ENCODE data around the gene BNC2.

The BNC2 gene

GRCh38 chr9:16705111-16705604 lies 165.3 kb downstream of the BNC2 start:
- DNase-seq: no peak

- no peak for DNase-seq
Measured at GRCh38 chr9:16704116-16705110, 166.1 kb downstream of the BNC2 start.

GRCh38 chr9:16701347-16701746 lies 169.1 kb downstream of the BNC2 start:
- DNase-seq: no peak

- no peak for DNase-seq
Measured at GRCh38 chr9:16693616-16694015, 176.9 kb downstream of the BNC2 start.

- no peak for DNase-seq
Measured at GRCh38 chr9:16690628-16691027, 179.8 kb downstream of the BNC2 start.

- no peak for DNase-seq
Measured at GRCh38 chr9:16690205-16690604, 180.3 kb downstream of the BNC2 start.

- DNase-seq: no peak
Measured at GRCh38 chr9:16689351-16689938, 181.0 kb downstream of the BNC2 start.

- no peak for DNase-seq
Measured at GRCh38 chr9:16688814-16689213, 181.7 kb downstream of the BNC2 start.

- DNase-seq: no peak
Measured at GRCh38 chr9:16687678-16688369, 182.6 kb downstream of the BNC2 start.

- no peak for DNase-seq
Measured at GRCh38 chr9:16683326-16683725, 187.1 kb downstream of the BNC2 start.

GRCh38 chr9:16682273-16682672 lies 188.2 kb downstream of the BNC2 start:
- no peak for DNase-seq

GRCh38 chr9:16681652-16681987 lies 188.8 kb downstream of the BNC2 start:
- DNase-seq: no peak

GRCh38 chr9:16680975-16681651 lies 189.4 kb downstream of the BNC2 start:
- no peak for DNase-seq

GRCh38 chr9:16680541-16680940 lies 189.9 kb downstream of the BNC2 start:
- DNase-seq: no peak

GRCh38 chr9:16679327-16679821 lies 191.1 kb downstream of the BNC2 start:
- no peak for DNase-seq

GRCh38 chr9:16676519-16676918 lies 194.0 kb downstream of the BNC2 start:
- no peak for DNase-seq

- no peak for DNase-seq
Measured at GRCh38 chr9:16675131-16675530, 195.3 kb downstream of the BNC2 start.

- DNase-seq: no peak
Measured at GRCh38 chr9:16673171-16673570, 197.3 kb downstream of the BNC2 start.

GRCh38 chr9:16672501-16672900 lies 198.0 kb downstream of the BNC2 start:
- no peak for DNase-seq

GRCh38 chr9:16671591-16672137 lies 198.8 kb downstream of the BNC2 start:
- DNase-seq: no peak

GRCh38 chr9:16670791-16671190 lies 199.7 kb downstream of the BNC2 start:
- DNase-seq: no peak

GRCh38 chr9:16668734-16669295 lies 201.7 kb downstream of the BNC2 start:
- DNase-seq: no peak
